Astrocyte (in vitro differentiated cells and primary cell): ENCODE measurements around the gene NPLOC4. TPM values are rescaled to one million over a fixed set of nuclear protein-coding genes. Genes with fewer than 3 reads are reported as not detected.

Experiments used
- DNase-seq: peaks from one replicate; pipeline ENCODE4 v3.0.0-alpha.2; 2010; ENCODE audit warnings: low read depth
- FAIRE-seq: peaks from 2 replicates; lab custom pipeline; 2011; peaks lifted over from hg19 to GRCh38; lab: Jason Lieb, UNC
- H2AFZ ChIP-seq: 2 replicates; pipeline ENCODE4 v1.6.0; 2012; ENCODE audit warnings: low read depth, low read length, inconsistent platforms
- H3K27ac ChIP-seq: 2 replicates; pipeline ENCODE4 v1.5.1; 2011; ENCODE audit warnings: low read depth, low read length, inconsistent platforms
- H3K27me3 ChIP-seq: 2 replicates; pipeline ENCODE4 v1.6.0; 2011; ENCODE audit warnings: low read length, inconsistent platforms; ENCODE audit not compliant: insufficient read depth
- H3K36me3 ChIP-seq: 2 replicates; pipeline ENCODE4 v1.5.1; 2011; ENCODE audit warnings: low read length, inconsistent platforms; ENCODE audit not compliant: insufficient read depth
- H3K4me1 ChIP-seq: 2 replicates; pipeline ENCODE4 v1.5.1; 2011; ENCODE audit warnings: low read length, inconsistent platforms; ENCODE audit not compliant: insufficient read depth
- H3K4me2 ChIP-seq: 2 replicates; pipeline ENCODE4 v1.6.0; 2012; ENCODE audit warnings: low read length, inconsistent platforms
- H3K4me3 ChIP-seq: 2 replicates; pipeline ENCODE4 v1.5.1; 2011; ENCODE audit warnings: low read depth, mild to moderate bottlenecking, low read length, inconsistent platforms; ENCODE audit not compliant: insufficient read depth
- H3K79me2 ChIP-seq: 2 replicates; pipeline ENCODE4 v1.6.0; 2012; ENCODE audit warnings: mild to moderate bottlenecking, low read length, inconsistent platforms; ENCODE audit not compliant: insufficient read depth
- H3K9ac ChIP-seq: 2 replicates; pipeline ENCODE4 v1.6.0; 2012; ENCODE audit warnings: mild to moderate bottlenecking, low read length, inconsistent platforms
- H3K9me3 ChIP-seq: 2 replicates; pipeline ENCODE4 v1.5.1; 2012; ENCODE audit warnings: low read depth, mild to moderate bottlenecking, low read length, inconsistent platforms; ENCODE audit not compliant: insufficient read depth
- H4K20me1 ChIP-seq: 2 replicates; pipeline ENCODE4 v1.6.0; 2012; ENCODE audit warnings: low read length, inconsistent platforms; ENCODE audit not compliant: insufficient read depth
- H3K27ac Mint-ChIP-seq: one replicate; pipeline ENCODE4 v1.8.0; 2021; ENCODE audit warnings: mild to moderate bottlenecking, mixed read lengths; ENCODE audit not compliant: unreplicated experiment
- H3K27me3 Mint-ChIP-seq: one replicate; pipeline ENCODE4 v1.8.0; 2021; ENCODE audit warnings: low read depth, mixed read lengths; ENCODE audit not compliant: unreplicated experiment
- H3K36me3 Mint-ChIP-seq: one replicate; pipeline ENCODE4 v1.8.0; 2021; ENCODE audit warnings: low read depth, mixed read lengths; ENCODE audit not compliant: unreplicated experiment
- H3K4me1 Mint-ChIP-seq: one replicate; pipeline ENCODE4 v1.8.0; 2021; ENCODE audit warnings: low read depth, mixed read lengths; ENCODE audit not compliant: unreplicated experiment
- H3K4me3 Mint-ChIP-seq: one replicate; pipeline ENCODE4 v1.8.0; 2021; ENCODE audit warnings: mild to moderate bottlenecking, moderate library complexity, mixed read lengths; ENCODE audit not compliant: unreplicated experiment
- H3K9me3 Mint-ChIP-seq: one replicate; pipeline ENCODE4 v1.8.0; 2021; ENCODE audit warnings: mild to moderate bottlenecking, mixed read lengths; ENCODE audit not compliant: unreplicated experiment
- CTCF ChIP-seq: IDR thresholded peaks from 2 replicates; pipeline ENCODE4 v1.5.1; 2011; ENCODE audit warnings: low read depth, mild to moderate bottlenecking, inconsistent platforms, low read length, moderate library complexity; ENCODE audit not compliant: insufficient read depth
- EZH2 ChIP-seq: IDR thresholded peaks from 2 replicates; pipeline ENCODE4 v1.6.1; 2012; ENCODE audit warnings: mild to moderate bottlenecking, low read length, inconsistent platforms; ENCODE audit not compliant: insufficient read depth
- total RNA-seq: library from RNA; stranded (reverse); gene quantifications from 2 replicates; pipeline ENCODE4 v1.2.1, GENCODE V29; 2021

The NPLOC4 gene
- total RNA-seq, 1 donor from 2014 or later = 125 TPM

GRCh38 chr17:81660441-81660840, 23.5 kb upstream of the NPLOC4 start:
- Histone ChIP-seq H3K27ac (no peak overlapping the region), H4K20me1 (no peaks in the 10 kb centered on the region), H3K9me3 (no peaks in the 10 kb centered on the region), H3K36me3 (no peaks in the 10 kb centered on the region), H2AFZ (no peak overlapping the region), H3K79me2 (peaks cover 5% of the 10 kb centered on the region), H3K9ac (no peak overlapping the region), H3K4me2 (no peak overlapping the region), H3K27me3 (no peaks in the 10 kb centered on the region), H3K4me3 (no peak overlapping the region), H3K4me1 (peaks cover 4% of the 10 kb centered on the region)
- H3K4me1 Mint-ChIP-seq = peaks cover under 1% of the 10 kb centered on the region
- H3K36me3 Mint-ChIP-seq = no peaks in the 10 kb centered on the region
- H3K27ac Mint-ChIP-seq = no peak overlapping the region
- H3K27me3 Mint-ChIP-seq = no peaks in the 10 kb centered on the region
- FAIRE-seq (no peak), DNase-seq (no peak)
- TF ChIP-seq EZH2 (no peak), CTCF (no peak)
- H3K9me3 Mint-ChIP-seq = no peaks in the 10 kb centered on the region
- H3K4me3 Mint-ChIP-seq = no peak overlapping the region

- Histone ChIP-seq H3K36me3 (no peaks in the 10 kb centered on the region), H2AFZ (no peak overlapping the region), H3K27ac (no peak overlapping the region), H3K79me2 (no peaks in the 10 kb centered on the region), H3K9me3 (no peaks in the 10 kb centered on the region), H3K9ac (no peak overlapping the region), H3K27me3 (no peaks in the 10 kb centered on the region), H4K20me1 (no peaks in the 10 kb centered on the region), H3K4me2 (no peak overlapping the region), H3K4me1 (no peaks in the 10 kb centered on the region), H3K4me3 (no peak overlapping the region)
- no peak for DNase-seq
- H3K27me3 Mint-ChIP-seq = no peaks in the 10 kb centered on the region
- TF ChIP-seq CTCF (no peak), EZH2 (no peak)
- FAIRE-seq = no peak
- no peak overlapping the region for H3K4me3 Mint-ChIP-seq
- no peaks in the 10 kb centered on the region for H3K36me3 Mint-ChIP-seq
- H3K9me3 Mint-ChIP-seq = no peaks in the 10 kb centered on the region
- H3K27ac Mint-ChIP-seq = no peak overlapping the region
- no peaks in the 10 kb centered on the region for H3K4me1 Mint-ChIP-seq
Observed at GRCh38 chr17:81659038-81659437, 22.1 kb upstream of the NPLOC4 start.

GRCh38 chr17:81656835-81657234, 19.9 kb upstream of the NPLOC4 start:
- Histone ChIP-seq H3K27me3 (no peaks in the 10 kb centered on the region), H3K36me3 (no peaks in the 10 kb centered on the region), H3K9me3 (no peaks in the 10 kb centered on the region), H3K79me2 (no peaks in the 10 kb centered on the region), H2AFZ (no peak overlapping the region), H3K4me1 (peaks cover 2% of the 10 kb centered on the region), H3K9ac (no peak overlapping the region), H3K27ac (no peak overlapping the region), H3K4me3 (no peak overlapping the region), H4K20me1 (no peaks in the 10 kb centered on the region), H3K4me2 (no peak overlapping the region)
- no peaks in the 10 kb centered on the region for H3K4me1 Mint-ChIP-seq
- H3K27me3 Mint-ChIP-seq = no peaks in the 10 kb centered on the region
- FAIRE-seq (no peak), DNase-seq (no peak)
- no peaks in the 10 kb centered on the region for H3K36me3 Mint-ChIP-seq
- no peaks in the 10 kb centered on the region for H3K9me3 Mint-ChIP-seq
- no peak for TF ChIP-seq EZH2
- TF ChIP-seq CTCF = no peak
- H3K27ac Mint-ChIP-seq = no peak overlapping the region
- no peak overlapping the region for H3K4me3 Mint-ChIP-seq
